Hematopoietic multipotent progenitor cell treated with erythropoietin and hydrocortisone succinate and interleukin-3 and kit ligand, for 15 days (in vitro differentiated cells): Measurements from ENCODE around the gene PRKAG2.

Source experiments
- DNase-seq: peaks from one replicate; pipeline ENCODE4 v3.0.0-alpha.2; 2015; ENCODE audit warnings: low spot score

PRKAG2 gene

DNA sequence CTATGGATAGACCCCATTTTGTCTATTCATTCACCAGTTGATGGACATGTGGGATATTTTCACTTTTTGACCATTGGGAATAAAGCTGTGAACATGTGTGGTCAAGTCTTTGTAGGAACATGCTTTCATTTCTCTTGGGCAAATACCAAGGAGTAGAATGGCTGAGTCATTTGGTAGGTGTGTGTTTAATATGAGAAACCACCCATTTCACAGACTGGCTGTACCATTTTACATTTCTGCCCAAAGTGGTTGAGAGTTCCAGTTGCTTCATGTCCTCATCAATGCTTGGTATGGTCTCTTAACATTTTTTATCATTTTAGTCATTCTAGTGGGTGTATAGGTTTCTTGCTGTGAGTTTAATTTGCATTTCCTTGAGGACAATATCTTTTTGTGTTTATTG is 232.4 kb downstream of the PRKAG2 start:
- DNase-seq, result no peak

DNA sequence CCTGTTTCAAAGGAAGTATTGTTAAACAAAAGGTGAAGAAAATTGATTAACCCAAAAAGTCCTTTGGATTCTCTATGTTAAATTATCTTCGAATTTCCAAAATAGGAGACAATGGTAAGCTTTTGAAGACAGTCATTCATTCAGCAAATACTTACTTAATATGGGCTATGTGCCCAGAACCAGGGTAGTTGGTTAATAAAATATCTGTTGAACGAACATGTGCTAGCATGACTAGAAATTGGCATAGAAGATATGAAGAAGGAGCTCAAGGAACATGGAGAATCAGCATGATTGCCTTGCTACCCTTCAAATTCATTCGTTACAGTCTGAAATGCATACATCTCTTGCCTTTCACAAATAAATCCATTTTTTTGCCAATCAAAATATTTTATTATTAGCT is 234.2 kb downstream of the PRKAG2 start:
- DNase-seq, result no peak

DNA sequence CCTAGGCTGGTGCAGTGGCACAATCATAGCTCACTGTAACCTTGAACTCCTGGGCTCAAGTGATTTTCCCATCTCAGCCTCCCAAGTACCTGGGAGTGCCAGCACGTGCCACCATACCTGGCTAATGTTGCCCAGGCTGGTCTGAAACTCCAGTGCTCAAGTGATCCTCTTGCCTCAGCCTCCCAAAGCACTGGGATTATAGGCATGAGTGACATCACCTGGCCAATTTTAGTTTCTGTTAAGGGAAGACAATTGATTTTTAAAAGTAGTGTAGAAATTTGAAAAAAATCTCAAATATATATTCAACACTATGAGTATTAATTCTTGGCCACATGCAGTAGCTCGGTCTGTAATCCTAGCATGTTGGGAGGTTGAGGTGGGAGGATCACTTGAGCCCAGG is 235.3 kb downstream of the PRKAG2 start:
- DNase-seq, result no peak

DNA sequence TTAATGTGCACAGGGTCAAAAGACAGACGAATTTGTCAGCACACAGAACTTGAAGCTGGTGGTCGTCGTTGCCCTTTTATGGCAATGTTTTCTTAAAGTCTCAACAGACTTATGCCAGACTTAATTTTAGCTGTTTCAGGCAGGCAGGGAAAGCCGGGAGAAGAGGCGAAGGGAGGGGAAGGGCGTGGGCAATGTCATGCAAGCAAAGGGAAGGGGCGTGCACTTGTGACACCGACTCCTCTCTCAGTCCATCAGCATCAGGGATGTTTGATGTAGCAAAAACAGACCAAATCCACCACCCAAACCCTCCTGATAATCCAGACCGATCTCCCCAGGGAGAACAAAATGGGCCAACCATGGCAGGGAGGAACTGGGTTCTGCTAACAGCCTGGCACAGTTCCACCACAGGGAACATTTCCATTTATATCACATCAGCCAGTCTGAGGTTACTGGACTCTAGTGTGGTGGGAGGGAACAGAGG is 239.1 kb downstream of the PRKAG2 start:
- DNase-seq, result no peak

DNA sequence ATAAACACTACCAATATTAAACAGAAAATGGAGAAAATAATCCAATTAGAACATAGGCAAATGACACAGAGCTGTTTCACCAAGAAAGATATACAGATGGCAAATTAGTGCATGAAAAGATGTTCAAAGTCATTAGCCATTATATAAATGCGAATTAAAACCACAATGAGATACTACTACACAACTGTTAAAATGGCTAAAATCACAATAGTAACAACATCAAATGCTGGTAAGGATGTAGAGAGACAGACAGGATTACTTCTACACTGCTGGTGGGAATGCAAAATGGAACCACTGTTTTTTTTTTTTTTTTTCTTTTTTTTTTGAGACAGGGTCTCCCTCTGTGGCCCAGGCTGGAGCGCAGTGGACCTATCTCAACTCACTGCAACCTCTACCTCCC is 242.3 kb downstream of the PRKAG2 start:
- no peak for DNase-seq

DNA sequence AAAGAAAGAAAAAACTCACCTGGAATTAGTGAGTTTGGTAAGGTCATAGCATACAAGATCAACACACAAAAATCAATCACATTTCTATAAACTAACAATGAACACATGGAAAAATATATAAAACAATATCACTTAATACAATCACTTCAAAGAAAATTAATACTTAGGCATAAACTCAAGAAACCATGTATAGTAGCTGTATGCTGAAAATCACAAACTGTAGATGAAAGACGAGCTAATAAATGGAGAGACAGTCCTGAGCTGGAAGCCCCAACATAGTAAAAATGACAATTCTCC is 243.5 kb downstream of the PRKAG2 start:
- no peak for DNase-seq

DNA sequence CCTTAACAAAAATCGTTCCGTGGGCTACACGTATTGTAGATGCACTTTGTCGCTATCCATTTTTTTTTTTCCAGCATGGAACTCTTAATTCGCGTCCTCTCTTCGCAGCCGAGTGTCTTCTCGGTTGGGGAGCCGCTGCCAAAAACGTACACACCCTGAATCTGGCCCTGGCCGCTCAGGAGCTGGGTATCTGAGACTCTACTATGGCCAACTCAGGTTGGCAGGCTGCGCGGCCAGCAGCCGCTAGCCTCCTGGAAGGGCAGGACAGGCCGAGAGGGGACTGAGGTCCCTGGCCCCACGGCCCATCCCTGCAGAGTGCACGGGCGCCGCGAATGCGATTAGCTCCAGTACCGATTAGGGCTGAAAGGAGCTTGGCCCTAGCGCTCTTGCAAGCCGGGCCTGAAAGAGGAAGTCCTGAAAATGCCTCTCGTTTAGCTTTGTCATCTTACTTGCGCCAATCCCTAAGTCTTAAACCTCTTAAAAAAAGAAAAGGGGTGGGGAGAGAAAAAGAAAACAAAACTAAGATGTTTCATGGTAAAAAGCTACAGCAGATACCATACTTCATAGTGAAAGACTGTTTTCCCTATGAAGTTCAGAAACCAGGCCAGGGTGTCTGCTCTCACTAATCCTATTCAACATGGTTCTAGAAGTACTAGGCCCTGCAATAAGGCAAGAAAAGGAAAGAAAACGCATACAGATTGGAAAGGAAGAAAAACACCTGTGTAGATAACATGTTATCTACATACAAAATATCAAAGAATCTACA is 244.0 kb downstream of the PRKAG2 start:
- DNase-seq, result no peak

DNA sequence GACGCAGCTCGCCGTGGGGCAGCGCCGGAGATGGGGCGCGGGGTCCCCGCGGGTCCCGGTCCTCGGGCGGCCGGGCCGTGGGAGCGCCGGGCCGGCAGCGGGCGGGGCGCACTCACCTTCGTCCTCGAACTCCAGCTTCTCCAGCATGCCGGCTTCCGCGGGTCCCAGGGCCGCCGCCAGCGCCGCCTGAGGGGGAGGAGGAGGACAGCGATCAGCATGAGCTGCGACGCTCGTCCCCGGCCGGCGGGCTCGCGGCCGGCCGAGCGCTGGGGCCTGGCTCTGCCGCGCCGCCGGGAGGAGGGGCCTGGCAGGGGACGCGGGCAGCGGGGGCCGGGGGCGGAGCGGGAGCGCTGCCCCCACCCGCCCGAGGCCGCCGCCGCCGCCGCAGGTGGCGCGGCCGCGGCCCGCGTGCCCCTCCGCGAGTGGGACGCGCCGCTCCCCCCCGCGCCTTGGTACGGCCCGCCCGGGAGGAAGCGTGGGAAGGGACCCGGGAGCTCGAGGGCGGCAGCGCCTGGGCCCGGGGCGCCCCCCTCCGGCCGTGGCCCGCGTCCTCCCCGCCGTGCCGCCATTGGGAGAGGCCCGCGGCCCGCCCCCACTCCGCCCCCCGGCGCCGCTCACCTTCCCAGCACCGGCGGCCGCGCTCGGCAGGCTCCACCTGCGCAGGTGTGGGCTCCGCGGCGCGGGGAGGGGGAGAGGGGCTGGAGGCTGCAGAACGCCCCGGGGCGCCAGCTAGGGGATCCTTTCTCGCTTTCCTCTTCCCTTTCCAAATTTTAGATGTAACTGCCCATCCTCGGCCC is 244.8 kb downstream of the PRKAG2 start:
- DNase-seq, result peak; percentile 11

DNA sequence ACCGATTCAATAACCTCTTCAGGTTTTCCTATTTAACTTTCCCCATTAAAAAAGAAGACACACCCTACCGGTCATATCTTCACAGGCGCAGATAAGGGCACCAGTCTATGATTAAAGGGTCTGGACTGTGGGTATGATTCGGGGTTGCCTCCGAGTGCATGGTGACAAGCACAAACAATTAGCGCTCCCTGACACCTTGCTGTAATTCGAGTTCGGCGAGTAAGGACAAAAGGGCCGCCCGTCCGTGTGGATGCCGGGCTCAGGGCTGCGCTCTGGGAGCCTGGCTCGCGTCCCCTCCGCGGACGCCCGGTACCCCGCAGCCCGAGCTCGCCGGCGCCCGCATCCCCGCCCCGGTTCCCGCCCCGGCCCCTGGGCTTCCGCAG is 245.4 kb downstream of the PRKAG2 start:
- no peak for DNase-seq

DNA sequence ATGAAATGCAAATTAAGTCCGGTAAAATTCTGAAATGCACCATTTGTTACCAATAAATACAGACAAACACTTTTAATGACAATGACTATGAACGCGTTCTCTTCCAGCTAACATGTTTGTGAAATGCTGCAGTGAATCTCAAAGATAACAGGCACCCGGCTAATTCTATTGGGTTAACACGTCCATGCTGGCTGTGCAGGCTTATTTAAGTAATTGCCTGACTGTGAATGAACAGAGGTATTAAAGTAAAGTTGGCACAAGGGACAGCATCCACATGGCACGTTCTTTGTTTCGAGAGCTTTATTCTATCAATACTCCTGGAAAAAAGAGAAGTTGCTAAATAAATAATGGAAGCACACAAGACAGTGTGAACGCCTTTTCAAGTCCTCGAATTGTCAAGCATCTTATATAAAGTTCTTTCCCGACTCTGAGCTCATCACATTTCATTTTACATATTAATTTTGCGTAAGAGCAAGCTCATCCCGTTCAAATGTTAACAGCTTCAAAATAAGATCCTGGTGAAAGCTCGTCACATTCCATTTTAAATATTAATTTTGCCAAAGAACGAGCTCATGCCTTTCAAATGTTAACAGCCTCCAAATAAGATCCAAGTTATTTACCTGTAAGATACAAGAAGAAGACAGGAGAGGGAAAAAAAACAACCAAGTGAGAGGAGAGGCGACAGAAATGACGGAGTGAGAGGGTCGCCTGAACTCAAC is 245.9 kb downstream of the PRKAG2 start:
- no peak for DNase-seq

DNA sequence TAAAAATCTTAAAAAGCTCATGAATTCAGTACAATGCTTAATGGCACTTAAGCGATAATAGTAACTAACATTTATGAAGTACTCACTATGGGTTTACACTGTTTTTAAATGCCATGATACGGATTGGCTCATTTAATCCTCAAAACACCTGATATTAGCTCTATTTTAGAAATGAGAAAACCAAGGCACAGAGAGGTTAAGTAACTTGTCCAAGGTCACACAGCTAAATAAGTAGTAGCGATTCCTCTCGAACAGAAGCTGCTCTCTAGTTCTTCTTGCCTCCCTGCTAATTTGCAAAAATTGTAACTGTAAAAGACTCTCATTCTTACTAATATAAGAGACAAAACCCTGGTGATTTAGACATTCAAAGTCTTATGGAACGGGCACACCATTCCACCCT is 246.6 kb downstream of the PRKAG2 start:
- no peak for DNase-seq

DNA sequence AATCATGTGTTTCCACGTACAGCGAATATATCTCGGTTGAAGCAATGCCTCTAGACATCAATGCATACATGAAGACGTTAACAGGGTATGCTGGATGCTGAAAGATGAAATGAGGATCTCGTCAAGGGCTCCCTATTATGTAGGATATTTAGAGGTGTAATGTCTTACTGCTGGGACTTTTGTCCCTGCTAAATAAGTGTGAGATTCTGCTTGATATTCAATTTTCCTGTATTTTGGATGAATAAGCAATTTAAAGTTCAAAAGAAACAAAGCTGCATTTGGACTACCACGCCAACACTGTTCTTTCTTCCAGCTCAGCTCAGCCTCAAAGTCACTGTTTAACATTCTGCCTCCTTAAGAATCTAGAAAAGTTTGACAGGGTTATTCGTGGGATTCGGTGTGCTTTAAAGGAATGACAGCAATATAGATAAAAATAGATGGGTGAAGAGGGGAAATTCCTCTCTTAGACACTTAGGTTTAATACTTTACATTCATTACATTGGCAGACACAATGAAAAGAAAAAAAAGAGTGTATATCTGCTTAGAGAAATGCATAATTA is 247.1 kb downstream of the PRKAG2 start:
- DNase-seq, result no peak

DNA sequence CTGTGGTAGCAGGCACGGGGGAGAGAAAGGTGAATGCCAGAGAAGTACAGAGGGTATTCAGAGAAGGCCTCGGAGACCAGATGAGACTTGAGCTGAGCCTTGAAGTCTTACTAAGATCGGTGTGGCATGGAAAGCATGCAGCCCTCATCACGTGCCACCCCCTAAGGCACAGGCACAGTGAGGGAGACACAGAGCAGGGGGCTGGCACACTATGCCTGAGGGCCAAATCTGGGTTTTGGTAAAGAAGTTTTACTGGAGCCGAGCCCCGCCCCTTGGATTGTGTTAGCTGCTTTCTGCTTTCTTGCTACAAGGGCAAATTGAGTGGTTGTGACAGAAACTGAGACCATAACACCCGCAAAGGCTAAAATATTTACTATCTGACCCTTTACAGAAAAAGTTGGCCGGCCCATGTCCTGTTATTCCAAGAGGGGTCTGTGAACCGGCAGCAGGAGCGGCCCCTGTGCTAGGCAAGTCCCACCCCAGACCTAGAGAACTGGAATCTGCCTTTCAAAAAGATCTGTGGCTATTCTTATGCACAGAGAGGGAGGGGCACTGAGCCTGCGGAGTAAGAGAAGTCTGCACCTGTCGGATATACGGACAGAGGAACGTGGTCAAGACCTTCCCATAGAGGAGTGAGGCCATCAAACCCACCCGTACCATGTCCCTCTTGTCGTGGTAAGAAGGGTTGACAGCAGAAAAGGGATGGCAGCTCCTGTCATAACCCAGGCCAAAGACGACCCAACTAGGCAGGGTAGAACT is 247.9 kb downstream of the PRKAG2 start:
- no peak for DNase-seq

DNA sequence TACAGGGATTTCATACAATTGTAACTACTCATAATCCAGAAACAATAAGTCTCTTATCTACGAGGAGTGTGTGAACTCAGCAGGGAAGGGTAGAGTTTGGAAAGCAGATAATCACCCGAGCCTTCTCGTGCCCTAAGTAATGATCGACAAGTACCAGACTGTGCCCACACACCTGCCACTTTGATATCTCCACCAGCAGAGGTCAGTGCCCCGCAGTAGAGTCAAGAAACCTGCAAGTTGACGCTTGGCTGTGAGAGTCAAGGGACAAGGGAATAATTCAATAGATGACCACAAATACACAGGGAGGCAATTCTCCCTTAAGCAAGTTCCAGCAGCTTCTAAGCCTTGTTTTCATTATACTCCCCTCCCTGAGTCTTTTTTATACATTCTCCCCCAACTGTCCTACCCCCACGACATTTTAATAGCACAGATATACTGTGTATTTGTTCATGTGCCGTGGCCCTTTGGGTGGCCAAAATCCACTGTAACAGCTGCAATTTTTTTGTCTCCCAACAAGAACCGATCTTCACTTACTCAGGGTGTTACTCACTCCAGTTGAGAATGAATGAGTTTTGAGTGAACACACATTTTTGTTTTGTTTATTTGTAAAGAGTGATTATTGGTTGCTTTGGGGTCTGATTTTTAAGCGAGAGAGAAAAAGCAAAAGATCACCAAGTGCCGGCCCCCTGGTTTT is 250.3 kb downstream of the PRKAG2 start:
- no peak for DNase-seq

DNA sequence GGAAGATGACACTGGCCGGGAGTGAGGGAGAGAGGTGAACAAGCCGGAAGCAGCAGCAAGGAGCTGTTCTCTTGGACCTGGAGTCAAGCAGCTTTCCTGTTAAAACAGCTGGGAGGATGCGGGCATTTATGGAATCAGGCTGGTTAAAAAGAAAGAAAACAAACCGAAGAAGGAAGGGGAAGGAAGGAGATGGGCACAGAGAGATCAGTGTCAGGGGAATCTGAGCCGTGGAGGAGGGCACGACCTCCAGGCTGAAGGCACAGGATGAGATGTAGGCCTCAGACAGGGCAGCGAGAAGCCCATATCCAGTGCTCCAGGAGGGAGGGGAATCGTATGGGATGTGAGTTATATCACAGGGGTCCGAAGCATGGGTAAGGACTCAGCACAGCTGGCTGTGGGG is 251.3 kb downstream of the PRKAG2 start:
- DNase-seq, result no peak

DNA sequence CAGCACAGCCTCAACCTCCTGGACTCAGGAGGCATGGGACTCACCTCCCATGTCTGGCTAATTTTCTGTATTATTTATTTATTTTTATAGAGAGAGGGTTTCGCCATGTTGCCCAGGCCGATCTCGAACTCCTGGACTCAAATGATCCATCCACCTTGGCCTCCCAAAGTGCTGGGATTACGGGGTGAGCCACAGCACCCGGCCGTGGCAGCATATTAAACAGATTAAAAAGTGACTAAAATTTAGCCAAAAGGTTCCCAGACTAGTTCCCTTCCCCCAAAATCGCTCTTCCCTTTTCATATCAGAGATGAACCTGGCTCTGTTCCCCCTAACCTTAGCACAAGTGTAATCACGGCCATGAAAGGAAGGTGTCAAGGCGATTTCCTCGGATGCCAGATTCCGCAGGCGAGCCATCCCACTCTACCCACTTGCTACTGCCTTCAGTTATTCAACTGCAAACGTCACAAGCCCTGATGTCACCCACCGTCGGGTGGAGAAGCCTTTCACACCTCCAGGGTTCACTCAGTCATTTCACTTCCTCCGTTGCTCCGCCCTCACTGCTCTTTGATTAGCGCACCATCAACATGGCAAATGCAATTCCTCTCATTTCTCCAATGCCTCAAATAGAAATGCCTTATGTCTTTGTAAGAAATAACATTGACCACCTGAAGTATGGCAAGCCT is 252.5 kb downstream of the PRKAG2 start:
- no peak for DNase-seq

DNA sequence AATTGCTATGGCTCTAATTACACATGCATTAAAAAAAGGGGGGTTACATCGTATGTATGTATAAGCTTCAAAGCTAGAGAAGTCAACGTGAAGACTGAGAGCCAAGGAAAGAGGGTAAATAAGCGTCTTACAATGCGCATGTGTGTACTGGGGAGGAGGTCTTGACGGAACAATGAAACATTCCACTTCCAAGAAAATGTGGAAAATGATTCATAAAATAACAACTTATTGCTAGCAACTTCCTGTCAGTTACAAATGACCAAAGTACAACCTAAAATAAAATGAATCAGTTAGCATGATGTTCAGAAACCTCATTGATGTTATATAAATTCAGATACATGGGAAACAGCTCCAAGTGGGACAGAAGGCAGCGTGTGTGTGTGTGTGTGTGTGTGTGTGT is 253.1 kb downstream of the PRKAG2 start:
- no peak for DNase-seq

DNA sequence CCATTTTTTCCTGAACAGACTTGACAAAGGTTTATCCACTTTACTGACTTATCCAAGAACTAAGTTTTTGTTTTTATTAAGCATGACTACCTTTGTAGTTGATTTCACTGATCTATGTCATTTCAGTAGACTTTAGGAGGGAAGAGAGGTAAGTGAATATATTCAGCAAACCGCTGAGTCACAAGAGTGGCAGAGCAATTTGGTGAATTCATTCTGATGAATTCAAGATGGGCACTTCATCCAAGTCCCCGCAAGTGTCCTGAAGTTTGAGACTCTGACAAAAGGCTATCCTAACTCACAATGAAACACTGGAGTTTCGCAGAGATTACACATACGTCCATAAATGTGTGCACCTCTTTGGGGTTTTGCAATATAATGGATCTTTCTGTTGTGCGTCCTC is 255.0 kb downstream of the PRKAG2 start:
- no peak for DNase-seq

DNA sequence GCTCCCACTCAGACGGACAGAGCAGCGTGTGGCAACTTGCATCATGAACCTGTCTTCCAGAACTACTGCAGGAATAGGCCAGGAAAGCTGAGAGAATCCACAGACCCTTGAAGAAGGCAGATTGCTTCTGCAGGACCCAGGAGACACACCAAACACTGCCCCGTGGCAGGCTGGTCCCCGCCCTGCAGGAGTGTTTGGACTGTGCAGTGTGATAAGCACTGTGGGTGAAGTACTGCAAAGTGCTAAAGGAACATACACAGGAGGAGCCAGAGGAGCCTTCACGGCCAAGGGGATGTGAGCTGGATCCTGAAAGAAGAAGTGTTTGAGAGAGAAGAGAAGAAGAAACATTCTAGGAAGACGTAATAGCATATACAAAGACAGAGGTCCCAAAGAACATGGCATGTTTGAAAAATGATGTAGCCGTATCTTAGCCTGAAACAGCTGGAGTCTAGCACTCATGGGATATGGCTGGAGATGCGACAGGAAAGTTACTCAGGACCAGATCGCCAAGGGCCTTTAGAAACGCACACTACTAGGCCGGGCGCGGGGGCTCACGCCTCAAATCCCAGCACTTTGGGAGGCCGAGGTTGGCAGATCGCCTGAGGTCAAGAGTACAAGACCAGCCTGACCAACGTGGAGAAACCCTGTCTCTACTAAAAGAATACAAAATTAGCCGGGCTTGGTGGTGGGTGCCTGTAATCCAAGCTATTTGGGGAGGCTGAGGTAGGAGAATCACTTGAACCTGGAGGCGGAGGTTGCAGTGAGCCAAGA is 260.3 kb downstream of the PRKAG2 start:
- no peak for DNase-seq

DNA sequence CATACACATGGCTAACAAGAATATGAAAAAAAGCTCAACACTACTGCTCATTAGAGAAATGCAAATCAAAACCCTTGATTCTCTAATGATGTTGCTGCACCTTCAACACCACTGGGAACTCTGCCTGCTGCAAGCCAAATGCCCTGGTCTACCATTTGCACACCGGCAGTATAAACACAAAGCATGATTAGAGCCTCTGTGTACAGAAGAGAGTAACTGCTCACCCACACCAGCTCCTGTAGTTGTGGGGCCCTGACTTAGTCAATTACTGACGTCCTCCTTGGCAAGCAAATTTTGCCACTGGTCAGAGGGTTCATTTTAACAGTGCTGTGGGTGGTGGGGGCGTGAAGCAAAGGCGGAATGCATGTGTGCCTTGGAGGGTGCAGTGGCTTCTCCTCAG is 261.1 kb downstream of the PRKAG2 start:
- DNase-seq, result no peak
